Measurements from ENCODE around the gene NOL7. TPM values are rescaled to one million over a fixed set of nuclear protein-coding genes. Genes with fewer than 3 reads are reported as not detected.

Gene NOL7
- total and polyA plus RNA-seq, 2 of the 4 experiments (the other 2 are of a cell fraction) = 21.3 to 34.5 TPM

DNA sequence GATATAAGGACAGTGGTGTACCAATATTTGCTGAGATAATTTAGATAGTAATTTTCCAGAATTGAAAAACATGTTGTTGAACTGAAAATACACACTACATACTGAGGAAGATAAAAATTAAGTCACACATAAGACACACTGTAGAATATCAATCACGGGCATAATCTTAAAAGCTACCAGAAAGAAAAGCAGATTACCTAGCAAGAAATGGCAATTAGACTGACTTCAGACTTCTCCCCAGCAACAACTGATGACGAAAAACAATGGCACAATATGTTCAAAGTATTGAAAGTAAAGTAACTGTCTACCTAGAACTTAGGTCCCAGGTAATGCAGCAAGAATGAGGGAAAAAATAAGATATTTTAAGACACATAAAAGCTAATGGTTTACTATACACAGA lies 46.5 kb downstream of the NOL7 start:
- Histone ChIP-seq H3K18ac (ENCODE audit: low read depth, low read length) (no peak overlapping the region), H3K36me3 (ENCODE audit: control insufficient read depth, insufficient read depth, low read length) (no peaks in the 10 kb centered on the region), H3K9me3 (ENCODE audit: control insufficient read depth, insufficient read depth, low read length) (no peaks in the 10 kb centered on the region), H3K4me3 (ENCODE audit: insufficient read depth, low read depth, low read length) (no peak overlapping the region), H4K91ac (ENCODE audit: insufficient read depth, low read depth, low read length) (no peak overlapping the region), H3K27me3 (ENCODE audit: control insufficient read depth, insufficient read depth, low read length) (no peaks in the 10 kb centered on the region), H3K23ac (ENCODE audit: low read depth, low read length) (no peak overlapping the region), H4K5ac (ENCODE audit: low read depth, low read length) (no peak overlapping the region), H2BK5ac (ENCODE audit: low read depth, low read length, poor library complexity, severe bottlenecking) (no peak overlapping the region), H2BK15ac (ENCODE audit: low read depth, low read length) (no peak overlapping the region), H3K27ac (ENCODE audit: insufficient read depth, low read length) (no peak overlapping the region), H2AFZ (replicated peaks; ENCODE audit: low read length, poor library complexity) (no peak overlapping the region), H3K4me2 (ENCODE audit: low read depth, low read length) (no peak overlapping the region), H3K14ac (replicated peaks; ENCODE audit: low read depth, low read length) (no peak overlapping the region), H3K56ac (ENCODE audit: extremely low read depth, insufficient read depth, low read length) (no peak overlapping the region), H3K4me1 (ENCODE audit: control insufficient read depth, insufficient read depth, low read length) (peaks cover 5% of the 10 kb centered on the region; the same call in 1 of the 2 replicates), H3K79me1 (ENCODE audit: low read depth in 1 of 2, low read length in 2 of 2) (peaks cover 16 to 53% of the 10 kb centered on the region in 2 experiments), H2AK5ac (ENCODE audit: low read depth, low read length) (no peak overlapping the region), H4K8ac (ENCODE audit: low read depth in 2 of 2, low read length in 2 of 2) (no peak overlapping the region), H3K9me1 (ENCODE audit: insufficient read depth, low read length) (peaks cover 3% of the 10 kb centered on the region), H4K20me1 (ENCODE audit: insufficient read depth, low read length) (peaks cover 41% of the 10 kb centered on the region), H2BK120ac (ENCODE audit: low read depth, low read length) (no peak overlapping the region), H3K4ac (ENCODE audit: low read depth, low read length) (no peak overlapping the region), H2AK9ac (replicated peaks; ENCODE audit: low read depth, low read length, poor library complexity) (no peak overlapping the region), H3K9ac (ENCODE audit: low read depth, low read length) (no peak overlapping the region), H2BK20ac (ENCODE audit: low read depth, low read length) (no peak overlapping the region)
- ChIA-PET CTCF (no interaction called here), POLR2A (ENCODE audit: unreplicated experiment) (no interaction called here)
- WGBS, 2 experiments (ENCODE audit: extremely low coverage in 2 of 2, insufficient read length in 1 of 2) = no CpG with 5 or more reads among the region's 2 CpGs
- DNase-seq = no peak
- in situ Hi-C loops (cut with MboI; ENCODE audit: low sequenced_read_pairs) = no loop called here
- no TSS peak for BruUV-seq (replicated peaks)
- no peak for ATAC-seq (ENCODE audit: low read depth)
- TF ChIP-seq POLR2A (IDR thresholded peaks at IDR 0.05; ENCODE audit: low read depth, low read length) = no peak
- no peak for TF ChIP-seq FOS (IDR thresholded peaks at IDR 0.05; ENCODE audit: low read depth, low read length)
- TF ChIP-seq, protein P1, sequence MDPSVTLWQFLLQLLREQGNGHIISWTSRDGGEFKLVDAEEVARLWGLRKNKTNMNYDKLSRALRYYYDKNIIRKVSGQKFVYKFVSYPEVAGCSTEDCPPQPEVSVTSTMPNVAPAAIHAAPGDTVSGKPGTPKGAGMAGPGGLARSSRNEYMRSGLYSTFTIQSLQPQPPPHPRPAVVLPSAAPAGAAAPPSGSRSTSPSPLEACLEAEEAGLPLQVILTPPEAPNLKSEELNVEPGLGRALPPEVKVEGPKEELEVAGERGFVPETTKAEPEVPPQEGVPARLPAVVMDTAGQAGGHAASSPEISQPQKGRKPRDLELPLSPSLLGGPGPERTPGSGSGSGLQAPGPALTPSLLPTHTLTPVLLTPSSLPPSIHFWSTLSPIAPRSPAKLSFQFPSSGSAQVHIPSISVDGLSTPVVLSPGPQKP (IDR thresholded peaks at IDR 0.05; ENCODE audit: borderline replicate concordance, low read depth, low read length) = no peak
- TF ChIP-seq, protein P2, sequence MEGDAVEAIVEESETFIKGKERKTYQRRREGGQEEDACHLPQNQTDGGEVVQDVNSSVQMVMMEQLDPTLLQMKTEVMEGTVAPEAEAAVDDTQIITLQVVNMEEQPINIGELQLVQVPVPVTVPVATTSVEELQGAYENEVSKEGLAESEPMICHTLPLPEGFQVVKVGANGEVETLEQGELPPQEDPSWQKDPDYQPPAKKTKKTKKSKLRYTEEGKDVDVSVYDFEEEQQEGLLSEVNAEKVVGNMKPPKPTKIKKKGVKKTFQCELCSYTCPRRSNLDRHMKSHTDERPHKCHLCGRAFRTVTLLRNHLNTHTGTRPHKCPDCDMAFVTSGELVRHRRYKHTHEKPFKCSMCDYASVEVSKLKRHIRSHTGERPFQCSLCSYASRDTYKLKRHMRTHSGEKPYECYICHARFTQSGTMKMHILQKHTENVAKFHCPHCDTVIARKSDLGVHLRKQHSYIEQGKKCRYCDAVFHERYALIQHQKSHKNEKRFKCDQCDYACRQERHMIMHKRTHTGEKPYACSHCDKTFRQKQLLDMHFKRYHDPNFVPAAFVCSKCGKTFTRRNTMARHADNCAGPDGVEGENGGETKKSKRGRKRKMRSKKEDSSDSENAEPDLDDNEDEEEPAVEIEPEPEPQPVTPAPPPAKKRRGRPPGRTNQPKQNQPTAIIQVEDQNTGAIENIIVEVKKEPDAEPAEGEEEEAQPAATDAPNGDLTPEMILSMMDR (conservative IDR thresholded peaks at IDR 0.05; ENCODE audit: low read depth, low read length) = no peak
- TF ChIP-seq, protein P3, sequence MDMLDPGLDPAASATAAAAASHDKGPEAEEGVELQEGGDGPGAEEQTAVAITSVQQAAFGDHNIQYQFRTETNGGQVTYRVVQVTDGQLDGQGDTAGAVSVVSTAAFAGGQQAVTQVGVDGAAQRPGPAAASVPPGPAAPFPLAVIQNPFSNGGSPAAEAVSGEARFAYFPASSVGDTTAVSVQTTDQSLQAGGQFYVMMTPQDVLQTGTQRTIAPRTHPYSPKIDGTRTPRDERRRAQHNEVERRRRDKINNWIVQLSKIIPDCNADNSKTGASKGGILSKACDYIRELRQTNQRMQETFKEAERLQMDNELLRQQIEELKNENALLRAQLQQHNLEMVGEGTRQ (IDR thresholded peaks at IDR 0.05; ENCODE audit: low read depth, low read length) = no peak
- TF ChIP-seq NFE2L2 (IDR thresholded peaks at IDR 0.05; ENCODE audit: low read depth, low read length) = no peak
- no peak for TF ChIP-seq MAFK (IDR thresholded peaks at IDR 0.05; ENCODE audit: low read depth, low read length)
- no peak for TF ChIP-seq MAZ (IDR thresholded peaks at IDR 0.05; ENCODE audit: borderline replicate concordance, low read depth, low read length)
- TF ChIP-seq RCOR1 (IDR thresholded peaks at IDR 0.05; ENCODE audit: insufficient replicate concordance, low read length) = no peak
- no peak for TF ChIP-seq RAD21 (IDR thresholded peaks at IDR 0.05; ENCODE audit: low read length)
- no peak for TF ChIP-seq RFX5 (IDR thresholded peaks at IDR 0.05; ENCODE audit: low read depth, low read length)
- TF ChIP-seq CEBPB (IDR thresholded peaks at IDR 0.05; ENCODE audit: low read depth, low read length) = no peak
- no peak for TF ChIP-seq CHD1 (IDR thresholded peaks at IDR 0.05; ENCODE audit: low read depth, low read length)
- no peak for TF ChIP-seq MXI1 (IDR thresholded peaks at IDR 0.05; ENCODE audit: borderline replicate concordance, low read depth, low read length)
- no peak for TF ChIP-seq SMC3 (IDR thresholded peaks at IDR 0.05; ENCODE audit: low read depth, low read length)
- intact Hi-C loops (cut with micrococcal nuclease) = loop anchor here (5.0 kb wide), 1 partner anchor 36 kb away; no protein-coding TSS in a partner anchor
- dilution Hi-C loops (cut with HindIII; ENCODE audit: low sequenced_read_pairs, unreplicated experiment) = no loop called here

All from IMR-90 (cell line).